ENCODE measurements around the gene SLC38A4.
"Not testable (repeated sequence)": the region's sequence is repeated elsewhere in the genome, so short reads cannot be mapped to it uniquely, and the experiment has no call there.

Gene SLC38A4

DNA sequence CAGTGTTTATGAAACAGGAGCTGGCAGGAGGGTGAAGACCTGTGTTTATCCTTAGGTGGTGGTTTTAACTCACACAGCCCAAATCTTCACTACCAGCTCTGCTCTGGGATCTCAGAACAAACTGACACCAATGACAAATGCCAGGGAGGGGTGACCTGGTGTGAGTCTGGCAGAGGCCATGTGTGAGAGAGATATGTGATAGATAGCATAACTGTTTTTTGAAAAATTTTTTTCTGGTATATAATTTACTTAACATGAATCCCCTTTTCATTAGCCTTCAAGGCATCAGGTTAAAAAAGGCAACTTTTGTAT, 51.5 kb downstream of the SLC38A4 start:
- DNase-seq: no peak

DNA sequence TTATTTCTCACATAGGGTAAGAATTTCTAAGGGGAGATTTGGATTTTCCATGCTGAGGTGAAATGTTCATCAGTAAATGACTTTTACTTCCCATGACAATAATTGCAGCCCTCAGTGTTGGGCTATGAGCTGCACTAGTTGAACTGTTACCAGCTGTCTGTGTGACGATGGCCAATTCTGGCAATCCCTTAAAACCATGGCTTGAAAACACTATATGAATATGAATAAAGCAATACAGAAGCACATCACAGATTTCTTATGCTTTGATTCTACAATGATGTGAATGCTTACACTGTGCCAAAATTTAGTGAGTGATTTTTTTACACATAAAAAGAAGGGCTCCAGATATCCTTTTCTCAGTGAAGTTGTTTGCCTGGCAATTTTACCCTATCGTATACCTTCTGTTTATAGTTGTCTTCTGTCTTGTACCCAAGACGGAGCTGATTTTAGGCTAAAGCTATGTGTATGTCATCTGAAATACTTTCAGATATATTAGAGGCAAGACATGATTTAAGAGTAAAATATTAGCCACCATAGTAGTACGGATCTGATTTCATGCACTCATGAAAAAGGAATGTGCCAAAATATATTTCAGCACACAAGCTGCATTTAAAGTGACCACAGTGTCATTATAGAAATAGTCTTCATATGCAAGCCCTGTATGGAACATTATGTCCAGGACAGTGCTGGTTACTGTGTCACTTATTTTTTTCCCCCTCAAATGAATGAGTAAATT, 52.0 kb downstream of the SLC38A4 start:
- no peak for DNase-seq

DNA sequence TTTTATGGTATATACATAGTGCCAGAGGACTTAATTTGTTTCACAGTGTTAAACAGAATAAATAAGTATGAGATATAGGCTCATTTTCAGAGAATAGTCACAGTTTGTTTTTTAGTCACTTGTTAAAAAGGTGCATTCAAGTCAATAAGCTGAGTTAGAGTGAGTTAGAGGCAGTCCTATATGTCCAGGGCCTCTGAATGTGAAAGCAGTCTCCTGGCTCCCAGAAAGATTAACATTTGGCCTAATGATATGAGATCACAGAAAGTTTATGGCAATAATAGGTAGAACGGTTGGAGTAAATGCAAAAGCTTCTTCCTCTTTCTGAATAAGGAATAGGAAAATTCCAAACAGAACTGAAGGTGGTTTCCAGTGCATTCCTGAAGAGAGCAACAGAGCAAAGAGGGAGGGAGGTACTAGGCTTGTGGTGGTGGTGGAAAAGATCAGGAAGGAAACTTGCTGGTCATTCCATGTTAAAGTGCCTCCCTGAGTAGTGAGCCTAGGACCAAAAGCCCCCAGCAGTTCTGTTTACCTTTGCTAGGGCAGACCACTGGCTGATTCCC, 54.4 kb downstream of the SLC38A4 start:
- no peak for DNase-seq

DNA sequence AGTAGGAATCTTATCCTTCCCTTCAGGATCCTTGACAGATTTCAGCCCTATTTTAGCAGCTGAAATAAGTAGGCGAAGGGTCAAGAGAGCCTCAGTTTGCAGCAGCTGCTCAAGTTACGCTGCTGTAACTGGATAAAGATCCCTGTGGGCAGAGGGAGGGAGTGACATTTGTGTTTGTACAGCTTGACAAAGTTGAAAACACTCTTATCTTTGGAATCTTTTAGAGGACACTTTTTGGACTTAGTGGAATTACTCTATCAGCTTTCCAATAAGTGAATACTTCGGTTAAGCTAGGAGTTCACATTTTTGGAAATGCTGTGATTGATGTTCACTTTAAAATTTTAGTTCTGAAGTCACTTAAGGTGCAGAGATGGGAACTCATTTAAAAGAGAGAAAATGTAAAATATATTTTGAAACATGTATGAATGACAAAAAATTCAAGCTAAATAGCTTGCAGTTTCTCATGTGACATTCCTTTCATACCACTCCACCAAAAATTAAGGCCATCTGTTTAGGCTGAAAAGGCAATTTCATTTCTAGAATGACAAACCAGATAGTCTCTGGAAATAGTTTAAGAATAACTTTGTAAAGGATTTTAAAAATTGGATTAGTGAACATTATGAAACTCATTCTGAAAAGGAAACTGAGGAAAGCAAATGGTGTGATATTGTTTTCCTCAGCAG, 55.2 kb downstream of the SLC38A4 start:
- no peak for DNase-seq

DNA sequence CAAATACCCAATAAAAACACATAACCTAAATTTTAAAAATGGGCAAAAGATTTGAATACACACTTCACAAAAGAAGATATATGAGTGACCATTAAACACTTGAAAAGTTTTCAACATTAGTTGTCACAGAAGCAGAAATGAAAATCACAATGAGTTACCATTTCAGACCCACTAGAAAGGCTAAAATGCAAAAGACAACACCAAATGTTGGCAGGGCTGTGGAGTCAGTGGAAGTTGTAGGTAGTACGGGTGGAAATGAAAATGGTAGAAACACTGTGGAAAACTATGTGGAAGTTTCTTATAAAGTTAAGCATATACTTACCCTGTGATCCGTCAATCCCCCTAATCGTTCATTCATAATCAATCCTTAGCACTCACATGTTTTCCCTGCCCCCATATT, 61.8 kb downstream of the SLC38A4 start:
- DNase-seq: no peak

DNA sequence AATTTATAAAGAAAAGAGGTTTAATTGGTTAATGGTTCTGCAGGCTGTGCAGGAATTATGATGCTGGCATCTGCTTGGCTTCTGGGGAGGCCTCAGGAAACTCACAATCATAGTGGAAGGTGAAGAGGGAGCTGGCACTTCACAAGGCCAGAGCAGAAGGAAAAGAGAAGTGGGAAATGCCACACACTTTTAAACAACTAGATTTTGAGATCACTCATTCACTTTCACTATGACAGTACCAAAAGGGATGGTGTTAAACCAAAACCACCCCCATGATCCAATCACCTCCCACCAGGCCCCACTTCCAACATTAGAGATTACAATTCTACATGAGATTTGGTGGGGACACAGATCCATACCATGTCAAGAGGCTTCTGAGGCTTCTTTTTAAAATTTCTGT, 62.6 kb downstream of the SLC38A4 start:
- no peak for DNase-seq

DNA sequence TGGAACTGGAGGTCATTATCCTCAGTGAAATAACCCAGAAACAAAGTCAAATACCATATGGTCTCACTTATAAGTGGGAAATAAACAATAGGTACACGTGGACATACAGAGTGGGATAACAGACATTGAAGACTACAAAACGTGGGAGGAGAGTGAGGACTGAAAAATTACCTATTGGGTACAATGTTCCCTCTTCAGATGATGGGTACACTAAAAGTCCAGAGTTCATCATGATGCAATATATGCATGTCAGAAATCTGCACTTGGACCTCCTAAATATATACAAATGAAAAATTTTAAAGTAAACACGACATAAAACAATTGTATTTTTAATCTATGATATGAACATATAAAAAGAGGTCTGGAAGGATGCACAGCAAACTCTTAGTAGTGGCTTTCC, 71.2 kb downstream of the SLC38A4 start:
- DNase-seq: no peak

DNA sequence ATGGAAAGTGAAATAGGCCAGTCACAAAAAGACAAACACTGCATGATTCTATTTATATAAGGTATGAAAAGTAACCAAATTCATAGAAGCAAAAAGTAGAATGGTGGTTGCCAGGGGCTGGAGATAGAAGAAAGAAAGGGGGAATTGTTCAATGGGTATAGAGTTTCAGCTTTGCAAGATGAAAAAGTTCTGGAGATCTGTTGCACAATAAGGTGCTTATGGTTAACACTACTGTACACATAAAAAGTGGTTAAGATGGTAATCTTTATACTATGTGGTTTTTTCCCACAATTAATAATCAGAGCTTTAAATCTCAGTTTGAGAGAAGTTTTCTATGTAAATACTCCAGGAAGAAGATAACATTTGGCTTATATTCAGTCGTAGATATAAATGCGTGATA, 73.4 kb downstream of the SLC38A4 start:
- DNase-seq: no peak

DNA sequence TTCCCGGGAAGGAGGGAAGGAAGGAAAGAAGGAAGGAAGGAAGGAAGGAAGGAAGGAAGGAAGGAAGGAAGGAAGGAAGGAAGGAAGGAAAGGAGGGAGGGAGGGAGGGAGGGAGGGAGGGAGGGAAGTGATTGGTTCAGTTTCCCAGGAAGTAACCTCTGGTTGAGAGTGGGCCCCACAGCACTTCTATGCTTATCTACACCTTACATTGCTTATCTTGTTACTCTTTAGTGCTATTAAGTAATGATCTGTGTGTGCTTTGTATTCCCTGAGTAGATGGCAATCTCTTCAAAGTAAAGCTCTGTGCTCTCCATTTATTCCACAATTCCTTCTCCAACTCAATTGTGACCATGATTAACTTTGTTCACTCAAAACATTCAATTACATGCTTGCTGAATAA, 74.6 kb downstream of the SLC38A4 start:
- no peak for DNase-seq

DNA sequence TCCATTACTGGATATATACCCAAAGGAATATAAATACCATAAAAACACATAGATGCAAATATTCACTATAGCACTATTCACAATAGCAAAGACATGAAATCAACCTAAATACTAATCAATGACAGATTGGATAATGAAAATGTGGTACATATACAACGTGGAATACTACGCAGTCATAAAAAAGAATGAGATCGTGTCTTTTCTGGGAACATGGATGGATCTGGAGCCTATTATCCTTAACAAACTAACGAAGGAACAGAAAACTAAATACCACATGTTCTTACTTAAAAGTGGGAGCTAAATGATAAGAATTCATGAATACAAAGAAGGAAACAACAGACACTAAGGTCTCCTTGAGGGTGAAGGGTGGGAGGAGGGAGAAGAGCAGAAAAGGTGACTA, 76.5 kb downstream of the SLC38A4 start:
- DNase-seq: no peak

DNA sequence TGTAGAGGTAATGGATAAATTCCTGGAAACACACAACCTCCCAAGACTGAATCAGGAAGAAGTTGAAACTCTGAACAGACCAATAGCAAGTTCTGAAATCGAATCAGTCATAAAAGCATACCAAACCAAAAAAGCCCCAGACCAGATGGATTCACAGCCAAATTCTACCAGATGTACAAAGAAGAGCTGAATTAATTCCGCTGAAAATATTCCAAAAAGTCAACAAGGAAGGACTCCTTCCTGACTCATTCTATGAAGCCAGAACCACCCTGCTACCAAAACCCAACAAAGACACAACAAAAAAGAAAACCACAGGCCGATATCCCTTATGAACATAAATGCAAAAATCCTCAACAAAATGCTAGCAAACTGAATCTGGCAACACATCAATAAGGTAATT, 81.5 kb downstream of the SLC38A4 start:
- no peak for DNase-seq

DNA sequence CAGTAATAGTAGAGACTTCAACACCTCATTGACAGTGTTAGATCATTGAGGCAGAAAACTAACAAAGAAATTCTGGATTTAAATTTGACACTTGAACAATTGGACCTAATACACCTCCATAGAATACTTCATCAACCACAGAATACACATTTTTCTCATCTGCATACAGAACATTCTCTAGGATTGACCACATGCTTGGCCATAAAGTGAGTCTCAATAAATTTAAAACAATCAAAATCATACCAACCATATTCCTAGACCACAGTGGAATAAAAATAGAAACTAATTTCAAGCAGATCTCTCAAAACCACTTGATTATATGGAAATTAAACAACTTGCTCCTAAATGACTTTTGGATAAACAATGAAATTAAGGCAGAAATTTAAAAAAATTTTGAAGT, 82.3 kb downstream of the SLC38A4 start:
- DNase-seq: no peak

DNA sequence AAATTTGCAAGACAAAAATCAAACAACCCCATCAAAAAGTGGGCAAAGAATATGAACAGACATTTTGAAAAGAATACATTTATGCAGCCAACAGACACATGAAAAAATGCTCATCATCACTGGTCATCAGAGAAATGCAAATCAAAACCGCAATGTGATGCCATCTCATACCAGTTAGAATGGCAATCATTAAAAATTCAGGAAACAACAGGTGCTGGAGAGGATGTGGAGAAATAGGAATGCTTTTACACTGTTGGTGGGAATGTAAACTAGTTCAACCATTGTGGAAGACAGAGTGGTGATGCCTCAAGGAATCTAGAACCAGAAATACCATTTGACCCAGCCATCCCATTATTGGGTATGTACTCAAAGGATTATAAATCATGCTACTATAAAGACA, 83.5 kb downstream of the SLC38A4 start:
- not testable (repeated sequence) for DNase-seq

DNA sequence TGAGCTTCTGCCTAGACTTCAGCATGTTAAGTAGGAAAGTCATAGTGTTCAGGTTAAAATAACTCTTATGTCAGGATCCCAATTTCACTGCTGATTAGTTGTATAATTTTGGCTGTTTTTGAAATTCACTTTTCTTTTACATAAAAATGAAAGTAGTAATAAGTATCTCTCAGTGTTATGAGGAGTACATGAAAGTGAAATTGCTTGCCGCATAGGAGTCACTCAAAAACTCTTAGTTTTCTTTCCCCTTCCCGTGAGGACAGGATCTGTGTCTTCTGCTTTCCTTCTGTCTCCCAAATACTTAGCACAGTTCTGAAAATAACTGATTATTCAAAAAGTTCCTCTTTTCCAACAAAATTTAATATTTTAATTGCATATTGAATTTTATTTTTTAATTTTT, 100.5 kb downstream of the SLC38A4 start:
- no peak for DNase-seq

DNA sequence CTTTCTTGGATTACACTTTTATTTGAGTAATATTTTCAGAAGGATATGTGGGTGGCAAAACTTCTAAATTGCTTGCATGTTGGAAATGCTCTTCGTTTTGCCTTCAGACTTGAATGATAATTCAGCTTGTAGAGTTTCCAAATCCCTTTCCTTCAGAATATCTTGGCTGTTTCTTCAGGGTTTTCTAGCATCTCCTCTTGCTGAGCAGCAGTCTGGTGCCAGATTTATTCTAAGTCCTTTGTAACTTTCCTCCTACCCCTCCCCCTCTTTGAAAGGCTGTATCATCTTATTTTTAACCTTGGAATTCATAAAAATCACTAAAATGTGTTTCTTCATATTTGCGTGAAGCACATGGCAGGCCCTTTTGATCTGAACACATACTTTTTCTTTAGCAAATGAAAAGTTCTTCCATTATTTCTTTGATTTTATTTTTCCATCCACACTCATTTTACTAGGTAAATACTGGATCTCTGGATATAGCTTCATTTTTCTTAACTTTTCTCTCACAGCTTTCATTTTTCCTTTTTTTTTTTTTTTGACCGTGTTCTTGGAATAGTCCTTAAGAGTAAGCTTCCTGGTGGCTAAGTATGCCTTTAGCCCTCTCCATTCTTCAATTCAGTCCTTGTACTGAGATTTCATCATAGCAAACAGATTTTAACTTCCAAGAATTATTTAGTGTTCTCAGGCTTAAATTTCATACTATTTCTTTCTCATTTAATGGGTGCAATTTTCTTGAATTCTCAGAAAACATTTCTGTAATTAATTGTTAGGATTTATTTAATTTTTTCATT, 102.0 kb downstream of the SLC38A4 start:
- DNase-seq: no peak

DNA sequence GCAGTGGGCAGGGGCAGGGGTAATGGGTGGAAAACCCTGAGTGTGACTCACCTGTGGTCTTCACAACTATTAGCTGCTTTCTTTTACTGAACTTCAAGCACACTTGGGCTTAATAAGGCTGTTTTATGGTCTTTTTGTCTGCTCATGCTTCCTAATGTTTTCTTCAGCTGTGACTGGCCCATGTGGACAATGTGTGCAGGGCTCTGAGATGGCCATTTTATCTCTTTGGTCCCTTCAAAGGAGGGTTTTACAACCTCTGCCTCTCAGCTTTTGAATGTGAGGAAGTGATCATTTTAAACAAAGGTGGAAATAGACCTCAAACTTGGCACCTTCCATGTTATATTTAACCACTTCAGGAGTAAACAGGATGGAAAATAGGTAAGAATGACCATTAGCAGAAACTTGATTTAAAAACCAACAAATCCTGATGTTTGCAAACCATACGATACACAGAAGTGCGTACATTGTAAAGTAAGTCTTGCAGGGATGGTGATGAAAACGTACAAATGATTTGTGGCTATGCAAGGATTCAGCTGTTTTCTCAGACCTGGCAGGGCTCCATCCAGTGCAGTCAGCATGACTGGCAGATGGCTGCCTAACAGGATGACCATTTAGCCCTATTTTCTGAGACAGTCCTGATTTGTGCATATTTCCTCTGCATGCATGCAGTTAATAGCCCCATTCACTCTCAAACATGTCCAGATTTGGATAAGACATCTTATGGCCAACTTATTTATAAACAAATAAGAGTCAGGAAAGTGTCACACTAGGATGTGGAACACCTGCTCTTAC, 103.2 kb downstream of the SLC38A4 start:
- DNase-seq: no peak

DNA sequence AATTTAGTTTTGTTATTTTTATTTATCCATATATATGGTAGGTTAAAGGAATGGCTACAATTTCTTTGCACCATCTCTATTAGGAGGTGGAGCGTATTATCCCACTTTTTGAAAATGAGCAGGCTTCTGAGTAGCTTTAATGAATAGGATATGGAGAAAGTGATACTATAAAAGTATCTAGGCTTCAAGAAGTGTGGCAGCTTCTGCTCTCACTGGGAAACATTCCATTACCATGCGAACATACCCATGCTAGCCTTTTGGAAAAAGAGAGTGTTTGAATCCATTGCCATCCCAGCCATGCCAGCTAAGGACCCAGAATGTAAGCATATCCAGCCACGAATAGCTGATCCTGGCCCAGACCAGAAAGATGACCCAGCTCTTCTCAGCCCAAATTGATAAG, 107.3 kb downstream of the SLC38A4 start:
- no peak for DNase-seq

DNA sequence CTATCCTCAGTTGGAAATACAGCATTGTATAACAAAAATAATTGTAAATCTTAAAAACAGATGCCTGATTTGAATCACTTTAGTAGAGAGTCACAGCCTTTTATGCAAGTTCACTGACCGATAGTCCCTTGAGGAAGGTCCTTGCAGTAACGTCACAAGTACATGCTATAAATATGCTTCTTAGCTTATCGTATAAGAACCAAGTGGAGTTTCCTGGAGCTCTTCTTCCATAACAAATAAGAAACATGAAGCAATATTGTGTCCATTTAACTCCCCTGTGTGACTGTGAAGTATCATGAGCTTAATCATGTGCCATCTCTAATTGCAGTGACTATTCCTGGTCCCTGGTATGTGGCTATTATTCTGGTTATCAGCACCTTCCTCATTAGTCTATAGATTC, 107.9 kb downstream of the SLC38A4 start:
- no peak for DNase-seq

DNA sequence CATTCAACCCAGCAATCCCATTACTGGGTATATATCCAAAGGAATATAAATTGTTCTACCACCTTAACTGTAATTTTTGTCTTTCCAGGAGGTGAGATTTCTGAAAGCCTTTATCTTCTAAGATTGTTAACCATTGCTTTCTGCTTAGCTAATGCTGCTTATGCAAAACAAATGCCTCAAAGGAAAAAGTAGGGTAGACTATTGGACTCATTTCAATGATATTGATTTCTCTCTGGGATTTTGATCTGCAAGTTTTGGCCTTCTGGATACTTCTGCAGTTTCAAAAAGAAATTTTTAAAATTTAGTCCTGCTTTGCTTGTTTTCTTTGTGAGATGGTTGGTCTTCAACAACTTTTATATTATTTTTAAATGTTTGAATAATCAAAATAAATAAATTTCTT, 108.6 kb downstream of the SLC38A4 start:
- DNase-seq: no peak

Measured in stimulated activated naive CD4-positive, alpha-beta T cell (primary cell).